ENCODE results near the gene CLTRN. TPM values are rescaled to one million over a fixed set of nuclear protein-coding genes. Genes with fewer than 3 reads are reported as not detected.

Gene CLTRN, protein sequence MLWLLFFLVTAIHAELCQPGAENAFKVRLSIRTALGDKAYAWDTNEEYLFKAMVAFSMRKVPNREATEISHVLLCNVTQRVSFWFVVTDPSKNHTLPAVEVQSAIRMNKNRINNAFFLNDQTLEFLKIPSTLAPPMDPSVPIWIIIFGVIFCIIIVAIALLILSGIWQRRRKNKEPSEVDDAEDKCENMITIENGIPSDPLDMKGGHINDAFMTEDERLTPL
- 0.46 TPM for total RNA-seq

DNA sequence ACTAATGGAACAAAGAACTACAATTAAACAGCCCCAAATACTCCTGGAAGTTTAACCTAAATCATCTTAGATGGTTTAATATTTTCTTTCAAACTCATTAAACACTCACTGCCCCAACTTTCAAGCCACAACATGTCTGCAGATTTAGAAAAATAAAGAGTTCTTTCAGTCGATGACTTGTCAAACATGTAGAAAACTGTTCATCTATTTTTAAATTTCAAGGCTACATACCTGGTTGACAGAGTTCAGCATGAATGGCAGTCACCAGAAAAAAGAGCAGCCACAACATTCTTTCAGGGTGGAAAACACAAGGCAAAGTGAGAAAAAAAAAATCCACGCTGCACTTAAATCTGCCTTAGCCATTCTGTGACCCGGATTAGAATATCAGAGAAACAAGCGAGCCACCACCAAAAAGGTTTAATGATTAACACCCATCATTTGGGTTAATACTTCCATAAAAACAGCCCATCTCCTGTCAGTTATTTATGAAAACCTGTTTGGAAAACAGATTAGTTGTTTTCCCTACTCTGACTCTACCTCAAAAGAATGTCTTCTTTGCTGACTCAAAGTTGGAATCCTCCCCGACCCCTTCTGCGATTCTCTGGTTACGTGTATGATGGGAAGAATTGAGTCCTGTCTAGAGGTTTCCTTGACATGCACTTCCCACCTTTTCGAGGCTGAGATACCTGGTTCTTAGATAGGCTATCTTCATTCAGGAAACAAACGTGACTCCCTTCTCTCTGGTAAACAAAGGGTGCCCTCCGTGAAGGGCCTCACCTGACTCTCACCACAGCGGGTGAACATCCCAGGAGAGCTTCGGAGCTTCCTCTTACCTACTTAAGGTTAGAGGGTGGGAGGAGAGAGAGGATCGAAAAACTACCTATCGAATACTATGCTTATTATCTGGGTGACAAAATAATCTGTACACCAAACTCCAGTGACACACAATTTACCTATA lies at the start of gene CLTRN:
Gene CLTRN, minus strand, starts transcription at position 319 of the 958 bp plus-strand sequence. Its CDS starts 30 bp downstream, at position 289.

DNA sequence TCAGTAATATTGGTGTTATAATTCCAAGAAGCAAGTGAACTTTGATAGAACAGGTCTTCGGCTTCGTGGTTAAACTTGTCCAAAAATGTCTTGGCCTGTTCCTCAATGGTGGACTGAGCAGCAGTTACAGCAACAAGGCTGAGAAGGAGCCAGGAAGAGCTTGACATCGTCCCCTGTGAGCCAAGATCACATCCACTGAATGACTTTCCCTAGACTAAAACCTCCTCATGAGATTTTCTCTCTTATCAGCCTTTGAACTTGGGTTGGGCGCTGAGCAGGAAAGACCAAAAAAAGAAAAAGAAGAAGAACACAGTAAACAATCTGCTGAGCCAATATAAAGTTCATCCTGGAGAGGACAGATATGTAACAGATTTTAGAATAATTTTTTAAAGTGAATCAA lies 63.9 kb downstream of the CLTRN start, which contains the start of gene ACE2:
Gene ACE2, minus strand, starts transcription at position 216 of the 400 bp plus-strand sequence. Its CDS starts 49 bp downstream, at position 167.

Other genes with a start within 250 kb of the CLTRN start
- gene PIR, start 171.5 kb downstream of the CLTRN start, total RNA-seq: 6.2 TPM
- 0.23 TPM for gene BMX, start 164.0 kb downstream of the CLTRN start, total RNA-seq
- not detected for gene ACE2, start 63.8 kb downstream of the CLTRN start, total RNA-seq
- gene CA5B, start 73.5 kb upstream of the CLTRN start, total RNA-seq: 5.8 TPM
- 5.8 TPM for gene ZRSR2, start 125.7 kb upstream of the CLTRN start, total RNA-seq
- gene AP1S2, start 190.0 kb upstream of the CLTRN start, total RNA-seq: 120 TPM

Data from diencephalon (tissue), 1 donor.